IPS-15b (cell line): ENCODE data around the gene PHLDA2.
"Not testable (repeated sequence)": the region's sequence is repeated elsewhere in the genome, so short reads cannot be mapped to it uniquely, and the experiment has no call there.

Experiments used
- H3K27me3 ChIP-seq: one replicate; pipeline ENCODE4 v1.6.1; 2013; ENCODE audit warnings: low read length; ENCODE audit not compliant: control insufficient read depth, insufficient read depth
- H3K36me3 ChIP-seq: one replicate; pipeline ENCODE4 v1.6.1; 2013; ENCODE audit warnings: low read length; ENCODE audit not compliant: control insufficient read depth, insufficient read depth
- H3K4me1 ChIP-seq: one replicate; pipeline ENCODE4 v1.6.1; 2013; ENCODE audit warnings: mild to moderate bottlenecking, low read length; ENCODE audit not compliant: control insufficient read depth, insufficient read depth
- H3K4me3 ChIP-seq: one replicate; pipeline ENCODE4 v1.5.1; 2013; ENCODE audit warnings: low read depth, low read length
- H3K9ac ChIP-seq: one replicate; pipeline ENCODE4 v1.6.1; 2013; ENCODE audit warnings: low read depth, mild to moderate bottlenecking, low read length
- H3K9me3 ChIP-seq: one replicate; pipeline ENCODE4 v1.6.1; 2013; ENCODE audit warnings: mild to moderate bottlenecking, low read length; ENCODE audit not compliant: control insufficient read depth, insufficient read depth

PHLDA2 gene

GRCh38 chr11:2943711-2944118 lies 14.5 kb upstream of the PHLDA2 start:
- Histone ChIP-seq H3K4me1 (peaks cover 21% of the 10 kb centered on the region), H3K9ac (no peak overlapping the region), H3K36me3 (peaks cover 22% of the 10 kb centered on the region), H3K27me3 (no peaks in the 10 kb centered on the region), H3K4me3 (no peak overlapping the region), H3K9me3 (peaks cover 4% of the 10 kb centered on the region)

- Histone ChIP-seq H3K36me3 (peaks cover 16% of the 10 kb centered on the region), H3K9me3 (peaks cover 4% of the 10 kb centered on the region), H3K4me3 (no peak overlapping the region), H3K9ac (no peak overlapping the region), H3K27me3 (no peaks in the 10 kb centered on the region), H3K4me1 (peaks cover 21% of the 10 kb centered on the region)
Observed at GRCh38 chr11:2942872-2943710, 13.9 kb upstream of the PHLDA2 start.

DNA sequence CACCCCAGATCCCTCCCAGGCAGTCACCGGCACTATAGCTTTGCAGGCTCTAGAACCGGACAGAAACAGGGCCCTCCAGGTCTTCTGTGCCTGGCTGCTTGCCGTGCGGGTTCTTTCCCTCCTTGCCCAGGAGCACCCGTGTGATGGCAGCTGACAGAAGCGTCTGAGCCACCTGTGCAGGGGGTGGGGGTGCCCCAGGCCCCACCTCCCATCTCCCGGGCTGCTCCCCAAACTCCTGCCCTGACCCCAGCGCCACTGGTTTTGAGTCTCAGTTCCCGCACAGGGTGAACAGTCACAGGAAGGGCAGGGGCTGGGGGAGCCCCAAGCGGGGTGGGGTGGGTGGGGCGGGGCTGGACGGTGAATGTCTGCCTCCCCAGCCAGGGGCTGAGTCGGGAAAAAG lies 13.2 kb upstream of the PHLDA2 start:
- Histone ChIP-seq H3K27me3 (no peaks in the 10 kb centered on the region), H3K9ac (no peak overlapping the region), H3K36me3 (peaks cover 15% of the 10 kb centered on the region), H3K4me1 (peaks cover 19% of the 10 kb centered on the region), H3K9me3 (peaks cover 8% of the 10 kb centered on the region), H3K4me3 (no peak overlapping the region)

DNA sequence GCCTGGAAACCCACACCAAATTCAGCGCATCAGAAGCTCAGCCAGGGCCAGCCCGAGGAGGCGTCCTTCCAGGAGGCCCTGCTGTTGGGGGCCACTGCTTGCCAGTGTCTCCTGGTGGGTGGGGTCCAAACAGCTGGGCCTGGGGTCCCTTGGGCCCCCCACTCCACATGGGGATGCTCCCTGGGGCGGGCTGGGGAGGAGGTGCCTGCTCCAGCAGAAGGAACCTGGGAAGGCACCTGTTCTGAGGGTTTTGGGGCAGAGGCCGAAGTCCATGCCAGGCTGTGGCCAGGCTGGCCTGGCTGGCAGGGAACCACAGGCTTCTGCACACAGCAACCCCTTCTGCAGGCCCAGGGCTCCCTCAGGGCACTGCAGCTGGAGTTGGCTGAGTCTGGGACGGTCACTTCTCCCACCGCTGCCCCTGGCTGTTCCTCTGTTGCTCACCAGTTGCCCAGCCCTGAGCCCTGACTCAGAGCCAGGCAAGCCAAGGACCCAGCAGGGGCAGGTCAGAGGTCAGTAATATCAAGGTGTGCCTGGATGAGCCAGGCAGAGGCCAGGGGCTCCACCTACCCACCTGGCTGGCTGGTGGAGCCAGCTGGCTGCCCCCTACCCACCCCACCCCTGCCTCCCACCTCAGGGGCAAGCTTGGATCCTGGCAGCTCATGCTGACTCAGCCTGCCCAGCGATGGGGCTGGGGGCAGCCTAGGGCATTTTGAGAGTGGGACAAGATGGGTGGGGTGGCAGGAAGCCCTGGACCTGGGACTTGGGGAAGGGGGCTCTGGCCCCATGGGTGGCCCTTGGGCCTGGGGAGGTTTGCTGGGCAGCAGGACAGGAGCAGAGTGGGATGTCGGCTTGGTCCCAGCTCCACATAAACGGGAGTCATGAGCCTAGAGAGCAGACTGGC lies 12.0 kb upstream of the PHLDA2 start:
- Histone ChIP-seq H3K27me3 (no peaks in the 10 kb centered on the region), H3K4me1 (peaks cover 9% of the 10 kb centered on the region), H3K9ac (no peak overlapping the region), H3K4me3 (no peak overlapping the region), H3K36me3 (peaks cover 15% of the 10 kb centered on the region), H3K9me3 (peaks cover 9% of the 10 kb centered on the region)

GRCh38 chr11:2940147-2940920 lies 11.1 kb upstream of the PHLDA2 start:
- Histone ChIP-seq H3K4me3 (no peak overlapping the region), H3K27me3 (no peaks in the 10 kb centered on the region), H3K36me3 (peaks cover 15% of the 10 kb centered on the region), H3K9ac (no peak overlapping the region), H3K4me1 (peaks cover 4% of the 10 kb centered on the region), H3K9me3 (peaks cover 9% of the 10 kb centered on the region)

DNA sequence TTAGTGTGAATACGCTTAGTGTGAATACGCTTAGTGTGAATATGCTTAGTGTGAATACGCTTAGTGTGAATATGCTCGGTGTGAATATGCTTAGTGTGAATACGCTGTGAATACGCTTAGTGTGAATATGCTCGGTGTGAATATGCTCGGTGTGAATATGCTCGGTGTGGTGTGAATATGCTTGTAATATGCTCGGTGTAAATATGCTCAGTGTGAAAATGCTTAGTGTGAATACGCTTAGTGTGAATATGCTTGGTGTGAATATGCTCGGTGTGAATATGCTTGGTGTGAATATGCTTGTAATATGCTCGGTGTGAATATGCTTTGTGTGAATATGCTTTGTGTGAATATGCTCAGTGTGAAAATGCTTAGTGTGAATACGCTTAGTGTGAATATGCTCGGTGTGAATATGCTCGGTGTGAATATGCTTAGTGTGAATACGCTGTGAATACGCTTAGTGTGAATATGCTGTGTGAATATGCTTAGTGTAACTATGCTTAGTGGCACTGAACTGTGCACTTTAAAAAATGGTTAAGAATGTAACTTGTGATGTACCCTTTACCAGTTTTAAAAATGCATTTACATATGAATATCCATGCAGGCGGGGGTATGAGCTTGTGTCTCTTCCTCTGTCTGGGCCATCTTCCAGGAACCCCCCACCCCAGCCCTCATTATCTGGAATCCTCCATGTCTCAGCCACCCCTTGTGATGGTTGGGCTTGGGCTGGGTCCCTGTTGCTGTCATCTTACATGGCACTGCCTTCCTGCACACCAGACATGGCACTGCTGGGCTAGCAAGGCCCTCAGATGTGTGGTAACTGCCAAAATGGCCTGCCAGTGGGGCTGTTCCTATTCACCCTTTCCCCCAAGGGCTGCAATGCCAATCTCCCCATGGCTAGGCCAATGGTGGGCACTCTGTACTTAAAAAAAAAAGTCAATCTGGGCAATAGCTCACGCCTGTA lies 9.5 kb upstream of the PHLDA2 start:
- H3K4me1 ChIP-seq, H3K36me3 ChIP-seq, H3K27me3 ChIP-seq, H3K9ac ChIP-seq, H3K9me3 ChIP-seq, H3K4me3 ChIP-seq: not testable (repeated sequence)

DNA sequence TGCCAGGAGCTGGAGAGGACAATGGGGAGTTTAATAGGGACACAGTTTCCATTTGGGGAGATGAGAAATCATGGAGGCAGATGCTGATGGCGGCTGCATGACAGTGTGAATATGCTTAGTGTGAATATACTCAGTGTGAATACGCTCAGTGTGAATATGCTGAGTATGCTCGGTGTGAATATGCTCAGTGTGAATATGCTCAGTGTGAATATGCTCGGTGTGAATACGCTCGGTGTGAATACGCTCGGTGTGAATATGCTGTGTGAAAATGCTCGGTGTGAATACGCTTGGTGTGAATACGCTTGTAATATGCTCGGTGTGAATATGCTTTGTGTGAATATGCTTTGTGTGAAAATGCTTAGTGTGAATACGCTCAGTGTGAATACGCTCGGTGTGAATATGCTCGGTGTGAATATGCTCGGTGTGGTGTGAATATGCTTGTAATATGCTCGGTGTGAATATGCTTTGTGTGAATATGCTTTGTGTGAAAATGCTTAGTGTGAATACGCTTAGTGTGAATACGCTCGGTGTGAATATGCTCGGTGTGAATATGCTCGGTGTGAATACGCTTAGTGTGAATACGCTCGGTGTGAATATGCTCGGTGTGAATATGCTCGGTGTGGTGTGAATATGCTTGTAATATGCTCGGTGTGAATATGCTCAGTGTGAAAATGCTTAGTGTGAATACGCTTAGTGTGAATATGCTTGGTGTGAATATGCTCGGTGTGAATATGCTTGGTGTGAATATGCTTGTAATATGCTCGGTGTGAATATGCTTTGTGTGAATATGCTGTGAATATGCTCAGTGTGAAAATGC lies 8.6 kb upstream of the PHLDA2 start:
- H3K36me3 ChIP-seq, H3K4me1 ChIP-seq, H3K4me3 ChIP-seq, H3K27me3 ChIP-seq, H3K9me3 ChIP-seq, H3K9ac ChIP-seq: not testable (repeated sequence)

- H3K4me1 ChIP-seq: no peaks in the 10 kb centered on the region
- H3K9ac ChIP-seq: no peak overlapping the region
- H3K27me3 ChIP-seq: peaks cover 5% of the 10 kb centered on the region
- H3K9me3 ChIP-seq: peaks cover 9% of the 10 kb centered on the region
- no peaks in the 10 kb centered on the region for H3K36me3 ChIP-seq
- H3K4me3 ChIP-seq: no peak overlapping the region
Observed at GRCh38 chr11:2934611-2935239, 5.5 kb upstream of the PHLDA2 start.

- H3K27me3 ChIP-seq: peaks cover 7% of the 10 kb centered on the region
Observed at GRCh38 chr11:2934021-2934550, 4.9 kb upstream of the PHLDA2 start.

More at GRCh38 chr11:2934021-2934550, 4.9 kb upstream of the PHLDA2 start:
- Histone ChIP-seq H3K36me3 (no peaks in the 10 kb centered on the region), H3K9me3 (peaks cover 7% of the 10 kb centered on the region), H3K9ac (no peak overlapping the region), H3K4me3 (no peak overlapping the region), H3K4me1 (no peaks in the 10 kb centered on the region)
